HG02678 (cell line): ENCODE measurements around the gene CSNK2A1.
"Not testable (repeated sequence)": the region's sequence is repeated elsewhere in the genome, so short reads cannot be mapped to it uniquely, and the experiment has no call there.

Experiments
- ATAC-seq: cut with Tn5 transposase; IDR thresholded peaks from one replicate; pipeline ENCODE4 v1.9.1; 2021; ENCODE audit warnings: mild to moderate bottlenecking, moderate library complexity; ENCODE audit not compliant: unreplicated experiment

Gene CSNK2A1

GRCh38 chr20:536426-537010 is 7.1 kb downstream of the CSNK2A1 start:
- ATAC-seq: no peak

GRCh38 chr20:535958-536357 is 7.6 kb downstream of the CSNK2A1 start:
- ATAC-seq: no peak

DNA sequence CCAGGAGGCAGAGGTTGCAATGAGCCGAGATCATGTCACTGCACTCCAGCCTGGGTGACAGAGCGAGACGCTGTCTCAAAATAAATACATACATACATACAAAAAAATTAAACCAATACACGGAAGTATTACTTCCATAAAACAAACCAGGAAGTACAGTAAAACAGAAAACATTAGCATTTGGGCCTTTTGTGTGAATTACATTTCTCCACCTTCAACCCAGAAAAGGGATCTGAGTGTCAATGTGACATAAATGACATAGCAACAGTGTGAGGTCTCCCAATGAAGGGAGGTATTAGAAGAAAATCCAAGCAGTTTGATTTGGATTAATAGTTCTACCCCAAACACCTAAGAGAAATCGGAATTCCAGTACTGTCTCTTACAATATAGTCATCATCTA is 10.1 kb downstream of the CSNK2A1 start:
- no peak for ATAC-seq

DNA sequence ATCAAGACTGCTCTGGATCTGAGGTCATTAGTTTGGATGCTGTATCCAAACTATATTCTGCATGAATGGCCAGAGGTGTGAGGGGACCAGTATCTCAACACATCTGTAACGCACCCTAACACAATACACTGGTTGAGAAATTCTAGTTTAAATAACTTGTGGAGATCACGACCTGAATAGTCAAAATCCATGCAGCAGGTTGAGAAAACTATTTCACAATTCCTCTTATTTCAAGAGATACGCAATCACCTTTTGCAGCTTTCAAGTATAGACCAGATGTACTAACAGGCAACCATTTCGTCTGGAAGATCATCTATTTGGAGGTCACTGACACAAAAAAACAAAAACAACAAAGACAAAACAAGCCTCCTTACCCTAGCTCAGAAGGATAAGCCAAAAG is 11.1 kb downstream of the CSNK2A1 start:
- no peak for ATAC-seq

GRCh38 chr20:531608-532007 is 12.0 kb downstream of the CSNK2A1 start:
- no peak for ATAC-seq

- no peak for ATAC-seq
These were observed 13.3 kb downstream of the CSNK2A1 start for GRCh38 chr20:530321-530720.

GRCh38 chr20:528923-529604 is 14.5 kb downstream of the CSNK2A1 start:
- ATAC-seq: no peak

DNA sequence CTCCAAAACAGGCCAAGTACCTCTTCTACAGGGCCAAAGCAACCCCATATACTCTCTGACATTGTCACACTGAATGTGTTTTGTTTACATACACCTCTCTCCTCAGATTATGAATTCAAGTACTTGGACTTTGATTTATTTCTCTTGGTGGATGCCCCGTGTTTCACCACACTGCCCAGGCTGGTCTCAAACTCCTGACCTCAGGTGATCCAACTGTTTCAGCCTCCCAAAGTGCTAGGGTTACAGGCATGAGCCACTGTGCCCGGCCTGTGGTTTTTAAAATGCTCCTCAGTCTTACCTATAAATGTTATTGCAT is 16.1 kb downstream of the CSNK2A1 start:
- no peak for ATAC-seq

- no peak for ATAC-seq
These were observed 21.7 kb downstream of the CSNK2A1 start for GRCh38 chr20:521860-522259.

GRCh38 chr20:519999-520398 is 23.6 kb downstream of the CSNK2A1 start:
- ATAC-seq: no peak

DNA sequence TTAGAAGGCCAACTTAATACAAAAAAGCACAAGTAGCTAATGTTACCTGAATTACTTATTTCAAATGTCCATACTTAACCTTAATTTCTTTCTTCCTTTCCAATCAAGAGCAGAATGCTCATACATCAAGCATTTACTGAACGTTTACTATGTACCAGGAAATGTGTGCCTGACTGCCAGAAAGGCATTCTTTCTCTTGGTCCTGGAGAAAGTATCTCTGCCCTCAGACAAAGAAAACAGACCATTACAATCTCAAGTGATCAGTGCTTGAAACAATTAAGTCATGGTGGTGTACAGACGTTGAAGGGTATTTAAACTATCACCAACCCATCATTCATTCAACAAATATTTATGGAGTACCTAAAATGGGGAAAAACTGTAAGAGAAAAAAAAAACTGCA is 26.4 kb downstream of the CSNK2A1 start:
- ATAC-seq: no peak

GRCh38 chr20:516799-517198 is 26.8 kb downstream of the CSNK2A1 start:
- ATAC-seq: no peak

GRCh38 chr20:515696-516095 is 27.9 kb downstream of the CSNK2A1 start:
- no peak for ATAC-seq

- no peak for ATAC-seq
These were observed 30.2 kb downstream of the CSNK2A1 start for GRCh38 chr20:513429-513828.

GRCh38 chr20:510328-511057 is 33.1 kb downstream of the CSNK2A1 start:
- ATAC-seq: not testable (repeated sequence)

DNA sequence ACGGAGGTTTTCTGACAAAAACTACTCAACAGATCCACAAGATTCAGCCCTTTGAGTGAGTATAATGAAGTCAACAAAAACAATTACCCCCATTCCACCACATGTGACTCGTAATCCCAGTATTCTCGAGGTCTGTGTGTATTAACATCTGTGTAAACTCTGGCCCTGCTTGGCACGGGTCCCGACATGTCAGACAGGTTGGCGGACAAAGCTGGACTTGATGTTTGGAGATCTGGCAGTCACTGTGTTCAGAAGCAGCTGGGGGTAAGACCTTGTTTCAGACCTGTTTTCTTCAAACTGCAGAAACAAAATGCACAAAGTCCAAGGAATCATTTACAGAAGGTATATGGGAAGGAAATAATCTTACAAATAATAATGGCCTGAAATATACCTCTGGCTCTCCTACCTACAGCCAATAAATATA is 35.2 kb downstream of the CSNK2A1 start:
- not testable (repeated sequence) for ATAC-seq

DNA sequence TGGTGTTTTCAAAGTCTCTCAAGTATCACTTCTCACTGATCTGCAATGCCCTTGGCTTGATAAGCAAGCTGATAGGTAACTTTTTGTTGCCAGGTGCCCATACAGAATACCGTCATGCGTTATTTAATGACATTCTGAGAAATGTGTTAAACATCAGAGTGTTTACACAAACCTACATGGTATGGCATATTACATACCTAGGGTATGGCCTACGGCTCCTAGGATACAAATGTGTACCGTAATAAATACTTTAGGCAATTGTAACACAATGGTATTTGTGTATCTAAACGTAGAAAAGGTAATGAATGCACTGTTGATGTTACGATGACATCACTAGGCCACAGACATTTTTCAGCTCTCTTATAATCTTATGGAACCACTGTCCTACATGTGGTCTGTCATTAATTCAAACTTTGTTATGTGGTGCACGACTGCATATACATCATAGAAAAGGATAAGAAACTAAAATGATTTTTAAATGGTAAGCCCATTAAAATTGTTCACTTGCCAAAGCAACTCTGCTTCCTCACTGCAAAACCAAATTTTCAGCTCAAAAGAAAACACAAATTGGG is 35.7 kb downstream of the CSNK2A1 start:
- ATAC-seq: no peak

DNA sequence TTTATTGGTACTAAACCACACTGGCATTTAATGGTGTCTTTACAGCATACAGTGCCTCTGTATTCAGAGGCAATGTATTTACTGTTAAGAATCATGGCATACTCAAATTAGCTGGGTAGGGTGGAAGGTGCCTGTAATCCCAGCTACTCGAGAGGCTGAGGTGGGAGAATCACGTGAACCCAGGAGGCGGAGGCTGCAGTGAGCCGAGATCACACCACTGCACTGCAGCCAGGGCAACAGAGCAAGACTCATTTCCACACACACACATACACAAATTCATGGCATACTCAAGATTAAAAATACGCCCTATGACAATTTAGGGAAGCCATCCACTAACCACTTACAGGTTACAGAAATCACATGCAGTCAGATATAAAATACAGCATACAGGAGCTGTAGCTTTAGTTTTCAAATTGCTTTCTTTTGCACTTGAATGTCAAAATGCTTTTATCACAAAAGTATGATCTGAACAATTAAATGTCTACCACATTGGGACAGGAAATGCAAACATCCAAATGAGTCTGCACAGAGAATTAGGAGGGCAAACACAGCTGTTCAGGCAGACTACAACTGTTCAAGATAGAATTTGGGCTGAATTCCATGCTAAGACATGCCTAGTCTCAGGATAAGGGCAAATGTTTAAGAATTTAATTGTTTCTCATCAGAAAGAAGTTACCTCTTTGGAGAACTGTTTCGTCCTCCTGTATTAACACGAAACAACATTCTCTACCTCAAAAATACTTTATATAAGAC is 36.4 kb downstream of the CSNK2A1 start:
- no peak for ATAC-seq

DNA sequence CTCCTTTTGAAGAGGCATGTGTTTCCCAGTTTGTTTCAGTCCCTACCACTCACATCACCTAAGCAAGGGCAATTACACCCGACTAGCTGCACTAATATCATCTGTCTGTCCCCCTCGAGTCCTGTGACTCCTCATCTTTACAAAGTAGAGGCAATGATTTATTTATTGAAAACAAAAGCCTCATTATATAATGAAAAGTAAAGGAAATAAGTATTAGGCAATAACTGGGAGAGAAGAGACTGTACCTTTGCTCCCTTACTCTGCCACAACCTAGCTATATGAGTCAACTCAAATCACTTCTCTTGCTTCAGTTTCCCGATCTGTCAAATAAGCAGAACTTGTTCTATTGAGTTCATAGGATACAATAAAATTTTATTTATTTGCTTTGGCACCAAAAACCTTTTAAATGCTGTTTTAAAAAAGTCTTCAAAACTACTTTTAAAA is 38.9 kb downstream of the CSNK2A1 start:
- no peak for ATAC-seq

- ATAC-seq: no peak
These were observed 40.4 kb downstream of the CSNK2A1 start for GRCh38 chr20:503048-503737.

- no peak for ATAC-seq
These were observed 45.6 kb downstream of the CSNK2A1 start for GRCh38 chr20:497979-498378.
